WTC11 (cell line): ENCODE measurements around the gene IL16. TPM values are rescaled to one million over a fixed set of nuclear protein-coding genes. Genes with fewer than 3 reads are reported as not detected.

Source experiments
- ATAC-seq: fragments of 200-7000 bp; cut with Tn5 transposase; 2 replicates; pipeline ENCODE4 v1.10.0; 2021; ENCODE audit warnings: mild to moderate bottlenecking, moderate library complexity
- CTCF ChIA-PET: fragments of 300-600 bp; sonication (Branson Sonifier 250); formaldehyde crosslinking; loops from one replicate; lab custom pipeline; 2021; ENCODE audit warnings: antibody characterized with exemption; lab: Charles Lee
- POLR2A ChIA-PET: fragments of 350-600 bp; sonication (Branson Sonifier 250); formaldehyde crosslinking; loops from one replicate; lab custom pipeline; 2021; ENCODE audit warnings: antibody characterized with exemption; lab: Charles Lee
- DNase-seq: peaks from one replicate; pipeline ENCODE4 v3.0.0; 2021; ENCODE audit warnings: low spot score
- H3K27ac Mint-ChIP-seq: 2 replicates; pipeline ENCODE4 v1.8.0; 2021; ENCODE audit warnings: mixed read lengths
- H3K27me3 Mint-ChIP-seq: 2 replicates; pipeline ENCODE4 v1.8.0; 2021; ENCODE audit warnings: low read depth, mild to moderate bottlenecking, moderate library complexity, mixed read lengths
- H3K36me3 Mint-ChIP-seq: 2 replicates; pipeline ENCODE4 v1.8.0; 2021; ENCODE audit warnings: mixed read lengths
- H3K4me1 Mint-ChIP-seq: 2 replicates; pipeline ENCODE4 v1.8.0; 2022; ENCODE audit warnings: mixed read lengths
- H3K4me3 Mint-ChIP-seq: 2 replicates; pipeline ENCODE4 v1.8.0; 2021; ENCODE audit warnings: mild to moderate bottlenecking, moderate library complexity, mixed read lengths
- H3K9me3 Mint-ChIP-seq: 2 replicates; pipeline ENCODE4 v1.8.0; 2021; ENCODE audit warnings: mixed read lengths
- AR ChIP-seq: fragments of 250-450 bp; sonication (Bioruptor Pico); IDR thresholded peaks from 2 replicates; pipeline ENCODE4 v1.9.0; 2021; ENCODE audit warnings: mild to moderate bottlenecking
- CTCF ChIP-seq: fragments of 200-600 bp; IDR thresholded peaks from 2 replicates; pipeline ENCODE4 v1.8.0; 2022; ENCODE audit warnings: antibody characterized with exemption
- E2F1 ChIP-seq: sonication (generic); formaldehyde crosslinking; IDR thresholded peaks from 2 replicates; pipeline ENCODE4 v1.8.0; 2022; ENCODE audit warnings: mild to moderate bottlenecking, missing genetic modification reagents
- E2F4 ChIP-seq: sonication (generic); formaldehyde crosslinking; IDR thresholded peaks from 2 replicates; pipeline ENCODE4 v1.8.1; 2022; ENCODE audit warnings: low read depth, mild to moderate bottlenecking, moderate library complexity, missing genetic modification reagents, borderline replicate concordance
- HMGXB4 ChIP-seq: sonication (generic); formaldehyde crosslinking; IDR thresholded peaks from 2 replicates; pipeline ENCODE4 v1.8.1; 2023; ENCODE audit warnings: mild to moderate bottlenecking, moderate library complexity, missing genetic modification reagents
- JAZF1 ChIP-seq: fragments of 250-450 bp; sonication (Bioruptor Pico); IDR thresholded peaks from 2 replicates; pipeline ENCODE4 v1.9.0; 2021; ENCODE audit warnings: moderate library complexity, mild to moderate bottlenecking, inconsistent platforms
- NFE2L1 ChIP-seq: sonication (generic); formaldehyde crosslinking; IDR thresholded peaks from 2 replicates; pipeline ENCODE4 v1.8.1; 2023; ENCODE audit warnings: missing genetic modification reagents
- NFYB ChIP-seq: sonication (generic); formaldehyde crosslinking; conservative IDR thresholded peaks from 2 replicates; pipeline ENCODE4 v1.8.0; 2022; ENCODE audit warnings: low read depth, missing genetic modification reagents
- PREB ChIP-seq: sonication (generic); formaldehyde crosslinking; IDR thresholded peaks from 2 replicates; pipeline ENCODE4 v1.8.1; 2022; ENCODE audit warnings: mild to moderate bottlenecking, missing genetic modification reagents, moderate library complexity, borderline replicate concordance
- RELA ChIP-seq: sonication (generic); formaldehyde crosslinking; IDR thresholded peaks from 2 replicates; pipeline ENCODE4 v1.8.1; 2022; ENCODE audit warnings: missing genetic modification reagents, mild to moderate bottlenecking, borderline replicate concordance
- RORB ChIP-seq: fragments of 250-450 bp; sonication (Bioruptor Pico); IDR thresholded peaks from 2 replicates; pipeline ENCODE4 v1.9.0; 2021; ENCODE audit warnings: mild to moderate bottlenecking
- STAT6 ChIP-seq: sonication (generic); formaldehyde crosslinking; conservative IDR thresholded peaks from 2 replicates; pipeline ENCODE4 v1.8.1; 2023; ENCODE audit warnings: mild to moderate bottlenecking, low read depth, missing genetic modification reagents, moderate library complexity
- TEAD1 ChIP-seq: sonication (generic); formaldehyde crosslinking; IDR thresholded peaks from 2 replicates; pipeline ENCODE4 v1.8.0; 2022; ENCODE audit warnings: mild to moderate bottlenecking, missing genetic modification reagents
- USF2 ChIP-seq: sonication (generic); formaldehyde crosslinking; IDR thresholded peaks from 2 replicates; pipeline ENCODE4 v1.8.1; 2023; ENCODE audit warnings: mild to moderate bottlenecking, missing genetic modification reagents, moderate library complexity
- ZMAT4 ChIP-seq: fragments of 250-450 bp; sonication (Bioruptor Pico); IDR thresholded peaks from 2 replicates; pipeline ENCODE4 v1.9.0; 2021; ENCODE audit warnings: mild to moderate bottlenecking
- ZNF281 ChIP-seq: sonication (generic); formaldehyde crosslinking; IDR thresholded peaks from 2 replicates; pipeline ENCODE4 v1.8.0; 2023; ENCODE audit warnings: mild to moderate bottlenecking, missing genetic modification reagents
- ZNF317 ChIP-seq: sonication (generic); formaldehyde crosslinking; IDR thresholded peaks from 2 replicates; pipeline ENCODE4 v1.8.1; 2023; ENCODE audit warnings: low read depth, mild to moderate bottlenecking, moderate library complexity, missing genetic modification reagents, borderline replicate concordance
- ZNF416 ChIP-seq: fragments of 250-450 bp; sonication (Bioruptor Pico); IDR thresholded peaks from 2 replicates; pipeline ENCODE4 v1.9.0; 2021; ENCODE audit warnings: mild to moderate bottlenecking, inconsistent platforms
- total RNA-seq: library from RNA; stranded (reverse); gene quantifications from 3 replicates; pipeline ENCODE4 v1.2.3, GENCODE V29; 2021

Gene IL16
- total RNA-seq, 1 experiment from 2014 or later, result 0.61 TPM

- H3K27me3 Mint-ChIP-seq, result peaks cover 5% of the 10 kb centered on the region
- TF ChIP-seq PREB (no peak), HMGXB4 (CRISPR knock-in tag) (no peak), ZNF281 (CRISPR knock-in tag) (no peak), E2F4 (CRISPR knock-in tag) (no peak), RELA (CRISPR knock-in tag) (no peak), USF2 (no peak), TEAD1 (CRISPR knock-in tag) (no peak), ZNF317 (CRISPR knock-in tag) (no peak), RORB (CRISPR knock-in tag) (no peak), AR (no peak), NFE2L1 (CRISPR knock-in tag) (no peak), NFYB (CRISPR knock-in tag) (no peak), STAT6 (CRISPR knock-in tag) (no peak), ZMAT4 (CRISPR knock-in tag) (no peak), JAZF1 (no peak), E2F1 (CRISPR knock-in tag) (no peak), ZNF416 (CRISPR knock-in tag) (no peak), CTCF (no peak)
- DNase-seq, result no peak
- H3K4me1 Mint-ChIP-seq, result peaks cover 12% of the 10 kb centered on the region
- H3K27ac Mint-ChIP-seq, result no peak overlapping the region
- H3K36me3 Mint-ChIP-seq, result peaks cover 19% of the 10 kb centered on the region
- no peak overlapping the region for H3K4me3 Mint-ChIP-seq
- ChIA-PET POLR2A (no interaction called here), CTCF (interaction anchor here (1.0 to 3.1 kb wide), 20 partner anchors 8 to 305 kb away, joined by 3 to 65 read pairs (median 7); partner anchors contain the start of gene STARD5)
- no peak for ATAC-seq
- H3K9me3 Mint-ChIP-seq, result peaks cover 32% of the 10 kb centered on the region
Observed at GRCh38 chr15:81274255-81274654, 77.6 kb downstream of the IL16 start.
